Left lung (tissue), 10 donors: Measurements from ENCODE around the gene MRPS9. TPM values are rescaled to one million over a fixed set of nuclear protein-coding genes. Genes with fewer than 3 reads are reported as not detected.

Source experiments
- ATAC-seq: fragments of 200-7000 bp; cut with Tn5 transposase; one replicate; pipeline ENCODE4 v1.9.1; 2020; ENCODE audit warnings: moderate library complexity
- DNase-seq, 4 donors: peaks; one replicate each; pipeline ENCODE4 v3.0.0-alpha.2; 2013 to 2020
- H3K27ac ChIP-seq, 2 donors: fragments of 200-600 bp; sonication (generic) in 1 of 2; one replicate each; pipeline versions ENCODE4 v1.5.0 to v1.8.0; 2020 to 2021
- H3K27me3 ChIP-seq, 2 donors: fragments of 200-600 bp; sonication (generic) in 1 of 2; one replicate each; pipeline versions ENCODE4 v1.5.0 to v1.8.0; 2020 to 2021
- H3K36me3 ChIP-seq, 2 donors: fragments of 200-600 bp; sonication (generic) in 1 of 2; one replicate each; pipeline versions ENCODE4 v1.5.0 to v1.8.0; 2020 to 2021
- H3K4me1 ChIP-seq, 2 donors: fragments of 200-600 bp; one replicate each; pipeline ENCODE4 v1.8.0; 2021
- H3K4me3 ChIP-seq, 2 donors: fragments of 200-600 bp; sonication (generic) in 1 of 2; one replicate each; pipeline versions ENCODE4 v1.5.0 to v1.8.0; 2020 to 2021; ENCODE audit warnings: mild to moderate bottlenecking in 1 of 2
- H3K9me3 ChIP-seq, 2 donors: fragments of 200-600 bp; sonication (generic) in 1 of 2; one replicate each; pipeline versions ENCODE4 v1.5.0 to v1.8.0; 2020 to 2021
- CTCF ChIP-seq, 2 donors: fragments of 200-600 bp; sonication (generic) in 1 of 2; IDR thresholded peaks; one replicate each; pipeline versions ENCODE4 v1.5.0 to v1.8.0; 2021; ENCODE audit warnings: antibody characterized with exemption in 2 of 2
- intact Hi-C, 2 donors: fragments of 100-400 bp; cut with DNase I; formaldehyde crosslinking; loops; one replicate each; pipeline versions ENCODE4 v1.11.2 to v1.14.2; 2022
- polyA plus RNA-seq, 6 donors: library from polyadenylated mRNA; unstranded; fragments of 120-200 nt; gene quantifications; one replicate each; pipeline ENCODE4 v1.2.1, GENCODE V29; 2013; ENCODE audit not compliant: insufficient read length in 6 of 6
- total RNA-seq, 2 donors: library from RNA; stranded (reverse); fragmentation: NEBNext Ultra II Directional; extraction: Animal tissue kit (Norgen Biotek cat#: 25700); gene quantifications; one replicate each; pipeline ENCODE4 v1.2.1, GENCODE V29; 2021
- donor health status: DM: no; HTN: yes; CAD: no.
- donor health status: DM: no; HTN: no; CAD: no.

The MRPS9 gene
- total and polyA plus RNA-seq, 8 donors, result 14.3 to 45.0 (median 39.0) TPM

GRCh38 chr2:105052773-105053172 lies 14.9 kb downstream of the MRPS9 start:
- no peak overlapping the region for H3K27ac ChIP-seq
- no peak overlapping the region for H3K4me3 ChIP-seq
- intact Hi-C loops, result no loop called here
- no peak for TF ChIP-seq CTCF (IDR thresholded peaks at IDR 0.05)
- peaks cover 0 to 2% of the 10 kb centered on the region in 2 donors for H3K9me3 ChIP-seq
- no peaks in the 10 kb centered on the region for H3K4me1 ChIP-seq
- peaks cover 0 to 19% of the 10 kb centered on the region in 2 donors for H3K36me3 ChIP-seq
- no peaks in the 10 kb centered on the region for H3K27me3 ChIP-seq
- DNase-seq (no peak), ATAC-seq (no peak)

GRCh38 chr2:105055613-105056012 lies 17.7 kb downstream of the MRPS9 start:
- H3K27me3 ChIP-seq, result no peaks in the 10 kb centered on the region
- H3K4me3 ChIP-seq, result no peak overlapping the region
- no peak for TF ChIP-seq CTCF (IDR thresholded peaks at IDR 0.05)
- peaks cover 0 to 13% of the 10 kb centered on the region in 2 donors for H3K36me3 ChIP-seq
- H3K27ac ChIP-seq, result no peak overlapping the region
- no peaks in the 10 kb centered on the region for H3K4me1 ChIP-seq
- no peak for DNase-seq
- ATAC-seq, result no peak
- intact Hi-C loops, result no loop called here
- H3K9me3 ChIP-seq, result peaks cover 0 to 2% of the 10 kb centered on the region in 2 donors

- H3K4me1 ChIP-seq, result no peaks in the 10 kb centered on the region
- intact Hi-C loops, result no loop called here
- no peaks in the 10 kb centered on the region for H3K27me3 ChIP-seq
- peaks cover 0 to 7% of the 10 kb centered on the region in 2 donors for H3K36me3 ChIP-seq
- DNase-seq (no peak), ATAC-seq (no peak)
- TF ChIP-seq CTCF (IDR thresholded peaks at IDR 0.05), result no peak
- H3K9me3 ChIP-seq, result peaks cover 0 to 2% of the 10 kb centered on the region in 2 donors
- H3K27ac ChIP-seq, result no peak overlapping the region
- H3K4me3 ChIP-seq, result no peak overlapping the region
Observed at GRCh38 chr2:105056245-105056644, 18.4 kb downstream of the MRPS9 start.

DNA sequence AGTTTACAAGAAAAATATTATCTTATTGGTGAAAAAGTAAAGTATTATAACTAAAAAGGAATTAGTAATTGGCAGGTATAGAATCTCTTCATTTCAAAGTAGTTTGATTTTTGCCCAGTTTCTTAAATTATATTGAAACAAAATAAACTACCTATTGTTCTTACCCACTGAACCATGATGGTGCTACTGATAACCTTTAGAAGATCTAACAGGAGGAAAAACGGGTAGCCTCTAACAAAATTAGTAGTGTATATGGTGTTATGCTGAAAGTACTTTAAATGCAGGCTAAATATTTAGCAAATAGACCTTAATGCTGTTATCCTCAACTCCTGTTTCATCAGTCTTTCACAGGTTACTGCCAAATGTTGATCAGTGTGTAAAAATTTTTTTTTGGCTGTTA lies 19.1 kb downstream of the MRPS9 start:
- peaks cover 0 to under 1% of the 10 kb centered on the region in 2 donors for H3K9me3 ChIP-seq
- TF ChIP-seq CTCF (IDR thresholded peaks at IDR 0.05), result no peak

DNA sequence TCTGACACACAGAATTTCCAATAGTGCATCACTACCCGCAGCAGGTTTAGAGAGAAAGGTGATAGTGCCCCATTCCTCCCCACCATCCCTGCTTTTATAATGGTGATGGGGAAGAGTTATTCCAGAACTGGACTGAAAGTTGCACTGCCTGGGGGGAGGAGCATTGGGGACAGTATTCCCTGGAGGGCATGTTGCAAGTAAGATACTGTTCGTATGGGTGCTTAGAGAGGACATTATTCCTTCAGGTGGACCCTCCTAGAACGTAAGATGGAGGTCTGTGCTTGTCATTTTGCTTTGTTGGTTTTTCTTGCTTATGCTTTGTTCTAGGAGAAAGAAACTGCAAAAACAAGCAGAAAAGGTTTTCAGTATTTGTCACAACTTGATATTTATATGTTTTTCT lies 23.7 kb downstream of the MRPS9 start:
- H3K27me3 ChIP-seq, result no peaks in the 10 kb centered on the region
- ATAC-seq (no peak), DNase-seq (no peak)
- no peak overlapping the region for H3K27ac ChIP-seq
- no peak for TF ChIP-seq CTCF (IDR thresholded peaks at IDR 0.05)
- no peak overlapping the region for H3K4me3 ChIP-seq
- H3K9me3 ChIP-seq, result no peaks in the 10 kb centered on the region
- intact Hi-C loops, result no loop called here
- no peaks in the 10 kb centered on the region for H3K36me3 ChIP-seq
- H3K4me1 ChIP-seq, result no peaks in the 10 kb centered on the region

More for the DNA sequence above, 19.1 kb downstream of the MRPS9 start:
- ATAC-seq (no peak), DNase-seq (no peak)
- H3K4me1 ChIP-seq, result no peaks in the 10 kb centered on the region
- no peak overlapping the region for H3K4me3 ChIP-seq
- intact Hi-C loops, result no loop called here
- no peaks in the 10 kb centered on the region for H3K27me3 ChIP-seq
- H3K36me3 ChIP-seq, result peaks cover 0 to 7% of the 10 kb centered on the region in 2 donors
- no peak overlapping the region for H3K27ac ChIP-seq
